RCC 7860 (cell line): ENCODE data around the gene SPIN2A.
"Not testable (repeated sequence)": the region's sequence is repeated elsewhere in the genome, so short reads cannot be mapped to it uniquely, and the experiment has no call there.

Source experiments
- DNase-seq: peaks from one replicate; pipeline ENCODE4 v3.0.0-alpha.2; 2015; ENCODE audit warnings: low spot score
- FAIRE-seq: peaks from 2 replicates; lab custom pipeline; 2012; peaks lifted over from hg19 to GRCh38; lab: Jason Lieb, UNC

Gene SPIN2A

GRCh38 chrX:57103489-57103888 lies 33.7 kb downstream of the SPIN2A start:
- no peak for DNase-seq
- FAIRE-seq: no peak

DNA sequence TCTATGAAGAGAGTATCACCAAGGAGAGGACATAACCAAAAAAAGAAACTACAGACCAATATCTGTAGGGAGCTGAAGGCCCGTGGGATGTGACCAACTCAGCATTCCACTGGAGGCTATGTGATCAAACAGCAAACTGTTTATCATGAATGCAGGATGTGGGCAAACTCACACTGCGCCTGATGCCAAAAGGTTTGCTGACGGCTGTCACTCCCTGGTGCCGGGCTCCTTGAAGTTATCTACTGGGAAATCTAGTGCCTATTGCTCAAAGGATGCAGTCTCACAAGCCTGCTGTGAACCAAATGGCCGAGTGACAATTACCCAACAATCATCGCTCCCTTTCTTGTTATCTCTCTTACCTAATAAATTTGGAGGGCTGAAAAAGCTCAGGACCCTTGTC lies 34.3 kb downstream of the SPIN2A start:
- FAIRE-seq, DNase-seq: not testable (repeated sequence)
